K562 (cell line): ENCODE results near the gene RILP. TPM values are rescaled to one million over a fixed set of nuclear protein-coding genes. Genes with fewer than 3 reads are reported as not detected.

Experiments
- ATAC-seq: fragments of 200-7000 bp; cut with Tn5 transposase; 3 replicates; pipeline ENCODE4 v1.9.1; 2020; ENCODE audit warnings: moderate library complexity
- BruUV-seq: library from RNA; stranded (reverse); fragments of 400-500 nt; replicated peaks from 2 replicates; lab custom pipeline; 2021; lab: Mats Ljungman, UMichigan
- CTCF ChIA-PET: fragments of 300-600 bp; formaldehyde crosslinking; extraction: SDS; loops from one replicate; lab custom pipeline; 2021; ENCODE audit warnings: low intra/inter-chr PET ratio; lab: Yijun Ruan, JAX
- POLR2A ChIA-PET: fragments of 300-600, 350-650 bp; sonication (Branson Sonifier 250); formaldehyde crosslinking; extraction: SDS; loops from one replicate; lab custom pipeline; 2021; ENCODE audit warnings: antibody characterized with exemption, inconsistent platforms; lab: Yijun Ruan, JAX
- DNase-seq, 4 experiments: peaks; one replicate each; pipeline versions ENCODE4 v3.0.0 to v3.0.0-alpha.2; 2011 to 2018; ENCODE audit warnings: low spot score in 3 of 4, mixed read lengths in 3 of 4; ENCODE audit errors: extremely low read depth in 1 of 4
- FAIRE-seq: peaks from 2 replicates; lab custom pipeline; 2011; peaks lifted over from hg19 to GRCh38; lab: Jason Lieb, UNC
- H2AFZ ChIP-seq: 2 replicates; pipeline ENCODE4 v1.6.0; 2011; ENCODE audit warnings: low read depth, low read length, control low read depth, inconsistent platforms
- H3K27ac ChIP-seq: fragments of 200-600 bp; 3 replicates; pipeline ENCODE4 v1.8.0; 2011; ENCODE audit warnings: low read depth, mild to moderate bottlenecking, control low read depth, inconsistent platforms, low read length, moderate library complexity, mixed read lengths; ENCODE audit errors: extremely low read depth
- H3K27me3 ChIP-seq, 2 experiments: fragments of 300-600 bp in 1 of 2; 2 replicates in 1 of 2; 3 replicates in 1 of 2; pipeline versions ENCODE4 v1.6.0 to v1.8.0; 2011; ENCODE audit warnings: inconsistent platforms in 2 of 2, low read length in 2 of 2, mild to moderate bottlenecking in 1 of 2, mixed read lengths in 1 of 2, moderate library complexity in 1 of 2; ENCODE audit not compliant: control insufficient read depth in 2 of 2, insufficient read depth in 2 of 2
- H3K36me3 ChIP-seq: fragments of 300-600 bp; 3 replicates; pipeline ENCODE4 v1.8.0; 2011; ENCODE audit warnings: mild to moderate bottlenecking, low read length, inconsistent platforms; ENCODE audit not compliant: control insufficient read depth, insufficient read depth
- H3K4me1 ChIP-seq, 2 experiments: fragments of 200-600 bp in 1 of 2; replicated peaks in 1 of 2; 2 replicates in 1 of 2; 3 replicates in 1 of 2; pipeline versions ENCODE4 v1.5.1 to v1.8.0; 2011; ENCODE audit warnings: inconsistent platforms in 2 of 2, low read length in 2 of 2, mild to moderate bottlenecking in 1 of 2, mixed read lengths in 1 of 2, moderate library complexity in 1 of 2; ENCODE audit not compliant: control insufficient read depth in 2 of 2, insufficient read depth in 2 of 2
- H3K4me2 ChIP-seq: 2 replicates; pipeline ENCODE4 v1.6.1; 2011; ENCODE audit warnings: low read length, control low read depth, inconsistent platforms, mixed read lengths; ENCODE audit not compliant: insufficient read depth
- H3K4me3 ChIP-seq: fragments of 200-600 bp; sonication (generic), shearing (Covaris generic); 2 replicates; pipeline ENCODE4 v1.5.1; 2016; ENCODE audit warnings: control low read depth, inconsistent platforms
- H3K79me2 ChIP-seq: fragments of 200-600 bp; 3 replicates; pipeline ENCODE4 v1.8.0; 2011; ENCODE audit warnings: low read length, inconsistent platforms; ENCODE audit not compliant: control insufficient read depth, insufficient read depth
- H3K9ac ChIP-seq, 2 experiments: 2 replicates each; pipeline versions ENCODE4 v1.6.0 to v1.6.1; 2011; ENCODE audit warnings: low read depth in 2 of 2, low read length in 2 of 2, control low read depth in 1 of 2, inconsistent platforms in 1 of 2, mild to moderate bottlenecking in 1 of 2, mixed read lengths in 1 of 2; ENCODE audit not compliant: insufficient read depth in 1 of 2
- H3K9me1 ChIP-seq: one replicate; pipeline ENCODE4 v1.6.0; 2011; ENCODE audit warnings: inconsistent platforms, mild to moderate bottlenecking, low read length, moderate library complexity; ENCODE audit not compliant: control insufficient read depth, insufficient read depth
- H3K9me3 ChIP-seq: replicated peaks from 2 replicates; pipeline ENCODE4 v1.5.1; 2011; ENCODE audit warnings: low read depth, low read length, inconsistent platforms; ENCODE audit not compliant: control insufficient read depth, insufficient read depth
- H4K20me1 ChIP-seq: replicated peaks from 2 replicates; pipeline ENCODE4 v1.6.1; 2011; ENCODE audit warnings: low read length, inconsistent platforms, mixed read lengths; ENCODE audit not compliant: control insufficient read depth, insufficient read depth
- E4F1 ChIP-seq: fragments of 250-450 bp; sonication (Bioruptor Pico); IDR thresholded peaks from 2 replicates; pipeline ENCODE4 v1.5.0; 2021; ENCODE audit warnings: mild to moderate bottlenecking, borderline replicate concordance
- POLR2G ChIP-seq: fragments of 200-400 bp; formaldehyde crosslinking; IDR thresholded peaks from 2 replicates; pipeline ENCODE4 v1.6.1; 2017; ENCODE audit warnings: low read depth, mild to moderate bottlenecking, antibody characterized with exemption, low read length, moderate library complexity
- RBFOX2 ChIP-seq: fragments of 200-400 bp; formaldehyde crosslinking; IDR thresholded peaks from 2 replicates; pipeline ENCODE4 v1.6.1; 2017; ENCODE audit warnings: low read depth, mild to moderate bottlenecking, low read length, moderate library complexity
- WGBS: fragments of 100-300 bp; shearing (Covaris generic); methylation state at CpG from one replicate; pipeline ENCODE4 v1.1.6; 2016; ENCODE audit warnings: low coverage, mixed read lengths; ENCODE audit not compliant: insufficient coverage; ENCODE audit errors: missing lambda C conversion rate; 5-methylcytosine and 5-hydroxymethylcytosine counted together
- in situ Hi-C: fragments of 300-500 bp; cut with MboI; formaldehyde crosslinking; loops from 4 replicates; pipeline ENCODE4 v1.15.0; 2018; ENCODE audit warnings: inconsistent platforms, mixed read lengths
- intact Hi-C: fragments of 100-400 bp; cut with micrococcal nuclease; formaldehyde crosslinking; loops from 2 replicates; pipeline ENCODE4 v1.14.2; 2022
- polyA plus RNA-seq, 8 experiments: library from polyadenylated mRNA; depleted of rRNA in 4 of 8; stranded (reverse) in 5 of 8; unstranded in 3 of 8; fragments of >200 nt; fragmentation: Nextera tagmentation in 2 of 8; fragmentation: Illumina TruSeq in 1 of 8; extraction: Ambion mirVana in 2 of 8; extraction: Trizol in 1 of 8; gene quantifications; 2 replicates each; pipeline versions ENCODE4 v1.2.1 to v1.2.3, GENCODE V29; 2011 to 2014; ENCODE audit warnings: inconsistent platforms in 1 of 8, missing spikeins in 1 of 8
- total RNA-seq, 7 experiments: library from RNA; depleted of rRNA in 6 of 7; stranded (reverse); fragments of >200 nt in 6 of 7; fragmentation: Illumina TruSeq in 2 of 7; extraction: Trizol in 2 of 7; gene quantifications; 2 replicates each; pipeline versions ENCODE4 v1.2.1 to v1.2.3, GENCODE V29; 2011 to 2021; ENCODE audit warnings: low replicate concordance in 1 of 7

Gene RILP
- total and polyA plus RNA-seq, 9 of the 15 experiments (the other 6 are each of a cell fraction or from before 2014, with no cell fraction given), result 0.75 to 54.9 (median 27.8) TPM

- POLR2A ChIA-PET, result interaction anchor here (0.6 kb wide), 1 partner anchor 279 kb away, joined by 3 read pairs; no protein-coding TSS in a partner anchor
- intact Hi-C loops, result no loop called here
Observed at GRCh38 chr17:1644493-1645206, 5.0 kb downstream of the RILP start.

More at GRCh38 chr17:1644493-1645206, 5.0 kb downstream of the RILP start:
- H3K4me3 ChIP-seq, result no peak overlapping the region
- no peak overlapping the region for H2AFZ ChIP-seq
- CTCF ChIA-PET, result no interaction called here
- peaks cover 21% of the 10 kb centered on the region; the same call in 1 of the 3 replicates for H3K36me3 ChIP-seq
- H3K27ac ChIP-seq, result no peak overlapping the region; the same call in 2 of the 3 replicates
- peaks cover 12% of the 10 kb centered on the region; the same call in 2 of the 3 replicates for H3K79me2 ChIP-seq
- H3K9ac ChIP-seq, result peak overlapping the region in 1 of 2 experiments; percentile 68; a peak in 2 of 4 replicates
- in situ Hi-C loops, result no loop called here
- no peak overlapping the region for H3K4me2 ChIP-seq
- FAIRE-seq (no peak), ATAC-seq (no peak), DNase-seq (no peak)
- peaks cover 4 to 60% of the 10 kb centered on the region in 2 experiments; a peak in 3 of 5 replicates for H3K4me1 ChIP-seq
- no peaks in the 10 kb centered on the region for H3K9me1 ChIP-seq
- no peaks in the 10 kb centered on the region for H3K27me3 ChIP-seq
- 47% methylated on average over 6 of the region's 15 CpGs for WGBS
- 0 out of 2 replicates have a peak, but pooled peaks cover 2% of the 10 kb centered on the region for H4K20me1 ChIP-seq
- TF ChIP-seq E4F1 (CRISPR knock-in tag), result no peak
- TF ChIP-seq RBFOX2, result peak; percentile 35; the same call in 1 of the 2 replicates
- TF ChIP-seq POLR2G, result peak; percentile 55
- no TSS peak for BruUV-seq
- H3K9me3 ChIP-seq, result no peaks in the 10 kb centered on the region
